Fibroblast of mammary gland (primary cell): ENCODE data around the gene SMIM10L1.

ENCODE experiments used
- DNase-seq: peaks from one replicate; pipeline ENCODE4 v3.0.0-alpha.2; 2010; ENCODE audit warnings: low read depth
- H3K4me3 ChIP-seq: 2 replicates; pipeline ENCODE4 v1.5.1; 2011; ENCODE audit warnings: low read depth, mild to moderate bottlenecking, low read length, moderate library complexity; ENCODE audit not compliant: control insufficient read depth
- CTCF ChIP-seq: conservative IDR thresholded peaks from 2 replicates; pipeline ENCODE4 v1.5.1; 2011; ENCODE audit warnings: low read depth, low read length, inconsistent platforms; ENCODE audit not compliant: control insufficient read depth, insufficient read depth

Gene SMIM10L1

GRCh38 chr12:11158885-11159444, 12.0 kb upstream of the SMIM10L1 start:
- TF ChIP-seq CTCF, result no peak
- no peak for DNase-seq
- no peak overlapping the region for H3K4me3 ChIP-seq

GRCh38 chr12:11162502-11162901, 8.5 kb upstream of the SMIM10L1 start:
- DNase-seq, result peak; percentile 3
- H3K4me3 ChIP-seq, result no peak overlapping the region
- no peak for TF ChIP-seq CTCF

GRCh38 chr12:11164384-11164783, 6.6 kb upstream of the SMIM10L1 start:
- TF ChIP-seq CTCF, result no peak
- DNase-seq, result no peak
- H3K4me3 ChIP-seq, result no peak overlapping the region

GRCh38 chr12:11166300-11166699, 4.7 kb upstream of the SMIM10L1 start:
- H3K4me3 ChIP-seq, result no peak overlapping the region
- DNase-seq, result no peak
- no peak for TF ChIP-seq CTCF

- TF ChIP-seq CTCF, result no peak
- peak overlapping the region; percentile 89 for H3K4me3 ChIP-seq
- DNase-seq, result no peak
Observed at GRCh38 chr12:11170810-11171144, 217 bp upstream of the SMIM10L1 start.

- no peak for TF ChIP-seq CTCF
- peak; percentile 34 for DNase-seq
- peak overlapping the region; percentile 89 for H3K4me3 ChIP-seq
Observed at GRCh38 chr12:11171969-11172675, 1.1 kb downstream of the SMIM10L1 start.
